ENCODE measurements around the gene QRICH1. TPM values are rescaled to one million over a fixed set of nuclear protein-coding genes. Genes with fewer than 3 reads are reported as not detected.
A peak's percentile ranks its signal among the peaks of the same experiment; 100 is the strongest.

The QRICH1 gene, protein sequence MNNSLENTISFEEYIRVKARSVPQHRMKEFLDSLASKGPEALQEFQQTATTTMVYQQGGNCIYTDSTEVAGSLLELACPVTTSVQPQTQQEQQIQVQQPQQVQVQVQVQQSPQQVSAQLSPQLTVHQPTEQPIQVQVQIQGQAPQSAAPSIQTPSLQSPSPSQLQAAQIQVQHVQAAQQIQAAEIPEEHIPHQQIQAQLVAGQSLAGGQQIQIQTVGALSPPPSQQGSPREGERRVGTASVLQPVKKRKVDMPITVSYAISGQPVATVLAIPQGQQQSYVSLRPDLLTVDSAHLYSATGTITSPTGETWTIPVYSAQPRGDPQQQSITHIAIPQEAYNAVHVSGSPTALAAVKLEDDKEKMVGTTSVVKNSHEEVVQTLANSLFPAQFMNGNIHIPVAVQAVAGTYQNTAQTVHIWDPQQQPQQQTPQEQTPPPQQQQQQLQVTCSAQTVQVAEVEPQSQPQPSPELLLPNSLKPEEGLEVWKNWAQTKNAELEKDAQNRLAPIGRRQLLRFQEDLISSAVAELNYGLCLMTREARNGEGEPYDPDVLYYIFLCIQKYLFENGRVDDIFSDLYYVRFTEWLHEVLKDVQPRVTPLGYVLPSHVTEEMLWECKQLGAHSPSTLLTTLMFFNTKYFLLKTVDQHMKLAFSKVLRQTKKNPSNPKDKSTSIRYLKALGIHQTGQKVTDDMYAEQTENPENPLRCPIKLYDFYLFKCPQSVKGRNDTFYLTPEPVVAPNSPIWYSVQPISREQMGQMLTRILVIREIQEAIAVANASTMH
- total RNA-seq (100 to 1,000 TPM in 1 of 9 donors, 10 to 100 TPM in 8; 63.0 to 101 (median 82.9) TPM), polyA plus RNA-seq (10 to 100 TPM; 46.2 to 90.4 (median 69.0) TPM)
- long read RNA-seq, donor 1, partial matches to known transcripts, result 13 of 16 reads
- long read RNA-seq, donor 1, other reads (novel, unspliced or antisense), result 0 of 16 reads
- long read RNA-seq, donor 2, result 0 reads
- long read RNA-seq, donor 3, partial matches to known transcripts, result 9 of 9 reads
- long read RNA-seq, donor 3, other reads (novel, unspliced or antisense), result 0 of 9 reads
- long read RNA-seq, donor 4, partial matches to known transcripts, result 2 of 11 reads
- long read RNA-seq, donor 4, other reads (novel, unspliced or antisense), result 3 of 11 reads
- long read RNA-seq, donor 5, transcript QRICH1-202 (10 exons, 3,549 nt), result major isoform, 26 of 47 reads
- long read RNA-seq, donor 5, partial matches to known transcripts, result 7 of 47 reads
- long read RNA-seq, donor 5, other reads (novel, unspliced or antisense), result 10 of 47 reads
- long read RNA-seq, donor 6, partial matches to known transcripts, result 1 of 8 reads
- long read RNA-seq, donor 6, other reads (novel, unspliced or antisense), result 2 of 8 reads
- long read RNA-seq, donor 7, partial matches to known transcripts, result 7 of 8 reads
- long read RNA-seq, donor 7, other reads (novel, unspliced or antisense), result 0 of 8 reads
- long read RNA-seq, donor 8, partial matches to known transcripts, result 7 of 10 reads
- long read RNA-seq, donor 8, other reads (novel, unspliced or antisense), result 0 of 10 reads
- long read RNA-seq, donor 9, partial matches to known transcripts, result 12 of 13 reads
- long read RNA-seq, donor 9, other reads (novel, unspliced or antisense), result 0 of 13 reads
- long read RNA-seq, donor 10, partial matches to known transcripts, result 6 of 9 reads
- long read RNA-seq, donor 10, other reads (novel, unspliced or antisense), result 0 of 9 reads

DNA sequence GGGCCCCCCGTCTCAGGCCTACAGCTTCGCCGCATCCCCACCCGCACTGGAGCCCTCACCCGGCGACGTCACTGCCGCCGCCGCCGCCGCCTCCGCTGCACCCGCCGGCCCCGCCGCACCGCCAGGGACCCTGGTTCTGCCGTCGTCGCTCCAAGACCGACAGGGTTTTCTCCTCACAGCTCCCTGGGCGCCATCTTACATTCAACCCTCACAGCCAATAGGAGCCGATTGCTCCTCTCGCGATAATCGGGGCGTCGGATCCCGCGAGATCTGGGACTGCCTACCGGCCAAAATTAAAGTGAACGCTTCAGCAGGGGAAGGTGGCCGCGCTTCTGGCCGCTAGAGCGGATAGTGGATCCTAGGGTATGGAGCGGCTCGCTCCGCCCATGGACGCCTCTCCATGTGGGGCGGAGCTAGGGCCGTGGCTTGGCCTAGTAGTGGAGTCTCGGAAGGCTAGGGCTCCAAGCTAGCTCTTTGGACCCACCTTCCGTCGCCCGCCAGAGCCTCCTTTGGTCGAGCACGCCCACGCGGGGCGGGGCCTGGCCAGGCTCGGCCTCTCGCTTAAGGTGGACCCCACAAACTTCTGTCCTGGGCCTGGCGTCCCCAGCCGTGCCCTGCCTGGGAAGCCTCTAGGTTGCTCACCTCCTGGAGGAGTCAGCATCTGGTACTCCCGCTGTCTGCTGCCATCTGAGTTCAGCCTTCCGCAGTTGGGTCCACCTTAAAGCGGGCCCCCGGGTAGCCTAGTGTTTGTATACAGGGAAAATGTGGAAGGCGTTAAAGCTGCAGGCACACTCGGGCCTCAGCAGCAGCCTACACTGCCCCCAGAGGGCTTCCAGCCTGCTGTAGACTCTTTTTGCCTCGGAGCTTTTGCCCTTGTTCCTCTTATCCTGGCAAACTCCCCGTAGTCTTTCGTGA, at the start of gene QRICH1:
Gene QRICH1, minus strand, starts transcription at position 219 of the 915 bp plus-strand sequence. CDS start 17,054 bp downstream, outside the sequence.
- peak within 1 kb of the TSS; percentile 86 to 98 (median 96) for H3K27ac ChIP-seq
- peaks cover 21 to 48% of the 10 kb centered on the region in 2 donors for H3K4me1 ChIP-seq (replicated peaks in 1 of 2)
- H3K4me3 ChIP-seq, result peak within 1 kb of the TSS; percentile 79 to 94 (median 92)
- peaks cover 0 to 30% of the 10 kb centered on the region in 2 donors for H3K36me3 ChIP-seq (replicated peaks in 1 of 2)
- WGBS, 4 donors, result 0 to 1% (median 0%) methylated on average over 20 to 65 of the region's 65 CpGs
- peak; percentile 97 to 99 (median 98) for DNase-seq
- intact Hi-C loops (cut with DNase I), result no loop called here
- peak; percentile 73 to 91 for TF ChIP-seq POLR2A (IDR thresholded peaks at IDR 0.05)
- TF ChIP-seq, protein P1, sequence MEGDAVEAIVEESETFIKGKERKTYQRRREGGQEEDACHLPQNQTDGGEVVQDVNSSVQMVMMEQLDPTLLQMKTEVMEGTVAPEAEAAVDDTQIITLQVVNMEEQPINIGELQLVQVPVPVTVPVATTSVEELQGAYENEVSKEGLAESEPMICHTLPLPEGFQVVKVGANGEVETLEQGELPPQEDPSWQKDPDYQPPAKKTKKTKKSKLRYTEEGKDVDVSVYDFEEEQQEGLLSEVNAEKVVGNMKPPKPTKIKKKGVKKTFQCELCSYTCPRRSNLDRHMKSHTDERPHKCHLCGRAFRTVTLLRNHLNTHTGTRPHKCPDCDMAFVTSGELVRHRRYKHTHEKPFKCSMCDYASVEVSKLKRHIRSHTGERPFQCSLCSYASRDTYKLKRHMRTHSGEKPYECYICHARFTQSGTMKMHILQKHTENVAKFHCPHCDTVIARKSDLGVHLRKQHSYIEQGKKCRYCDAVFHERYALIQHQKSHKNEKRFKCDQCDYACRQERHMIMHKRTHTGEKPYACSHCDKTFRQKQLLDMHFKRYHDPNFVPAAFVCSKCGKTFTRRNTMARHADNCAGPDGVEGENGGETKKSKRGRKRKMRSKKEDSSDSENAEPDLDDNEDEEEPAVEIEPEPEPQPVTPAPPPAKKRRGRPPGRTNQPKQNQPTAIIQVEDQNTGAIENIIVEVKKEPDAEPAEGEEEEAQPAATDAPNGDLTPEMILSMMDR (IDR thresholded peaks at IDR 0.05), result peak; percentile 38 to 59 (median 52)
- H3K27me3 ChIP-seq, result no peaks in the 10 kb centered on the region
- H3K9me3 ChIP-seq (replicated peaks in 1 of 3), result no peaks in the 10 kb centered on the region

DNA sequence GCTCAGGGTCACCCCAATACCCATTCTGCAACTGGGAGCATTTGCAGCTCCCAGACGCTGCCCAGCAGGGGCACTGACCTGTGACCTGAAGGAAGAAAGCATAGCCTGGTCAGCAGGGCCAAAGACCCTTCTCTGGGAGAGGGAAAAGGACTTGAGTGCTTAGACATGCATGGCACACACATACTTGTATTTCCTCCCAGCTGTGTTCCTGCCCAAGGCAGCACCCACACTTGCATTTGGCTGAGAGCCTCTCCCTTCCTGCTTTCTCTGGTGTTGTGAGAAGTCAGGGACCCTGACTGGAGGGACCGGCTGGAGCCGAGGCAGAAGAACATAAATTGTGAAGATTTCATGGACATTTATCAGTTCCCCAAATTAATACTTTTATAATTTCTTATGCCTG, 46.2 kb upstream of the QRICH1 start:
- no peaks in the 10 kb centered on the region for H3K4me1 ChIP-seq (replicated peaks in 1 of 2)
- TF ChIP-seq POLR2A (IDR thresholded peaks at IDR 0.05), result no peak
- TF ChIP-seq, protein P1 (IDR thresholded peaks at IDR 0.05), result no peak
- H3K27me3 ChIP-seq, result no peaks in the 10 kb centered on the region
- intact Hi-C loops (cut with DNase I), result no loop called here
- no peak overlapping the region for H3K4me3 ChIP-seq
- no peaks in the 10 kb centered on the region for H3K36me3 ChIP-seq (replicated peaks in 1 of 2)
- no peaks in the 10 kb centered on the region for H3K9me3 ChIP-seq (replicated peaks in 1 of 3)
- DNase-seq, result no peak
- WGBS, 4 donors, result 72 to 80% (median 75%) methylated on average over 2 to 3 of the region's 3 CpGs
- no peak overlapping the region for H3K27ac ChIP-seq

DNA sequence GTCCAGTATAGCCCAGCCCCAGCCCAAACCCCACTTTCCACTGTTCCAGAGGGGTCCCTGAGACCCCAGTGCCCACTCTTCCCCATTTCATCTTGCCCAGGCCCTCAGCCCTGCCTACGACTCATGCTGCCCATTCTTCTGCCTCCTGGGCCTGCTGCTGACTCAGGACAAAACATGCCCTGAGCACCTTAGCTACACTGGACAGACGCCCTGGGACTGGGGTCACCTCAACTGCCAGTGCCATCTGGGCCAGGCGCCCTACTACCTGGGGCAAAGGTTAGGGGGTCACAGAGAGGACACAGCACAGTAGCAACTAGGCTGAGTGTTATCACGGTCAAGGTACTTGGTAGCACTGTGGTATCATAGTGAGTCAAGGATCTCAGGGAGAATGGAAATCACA, 41.6 kb upstream of the QRICH1 start:
- DNase-seq, result no peak
- no peak overlapping the region for H3K4me3 ChIP-seq
- WGBS, 4 donors, result 81 to 100% (median 86%) methylated on average over 1 to 4 of the region's 4 CpGs

More for the DNA sequence above, 41.6 kb upstream of the QRICH1 start:
- Histone ChIP-seq H3K36me3 (replicated peaks in 1 of 2) (peaks cover 0 to 6% of the 10 kb centered on the region in 2 donors), H3K27ac (peak overlapping the region in 1 of 5 donors; percentile 96), H3K9me3 (replicated peaks in 1 of 3) (no peaks in the 10 kb centered on the region), H3K4me1 (replicated peaks in 1 of 2) (peaks cover 11 to 28% of the 10 kb centered on the region in 2 donors), H3K27me3 (no peaks in the 10 kb centered on the region)
- TF ChIP-seq POLR2A (IDR thresholded peaks at IDR 0.05), result no peak
- TF ChIP-seq, protein P1 (IDR thresholded peaks at IDR 0.05), result no peak
- intact Hi-C loops (cut with DNase I), result no loop called here
